ENCODE data around the gene IRF2.

IRF2 gene

DNA sequence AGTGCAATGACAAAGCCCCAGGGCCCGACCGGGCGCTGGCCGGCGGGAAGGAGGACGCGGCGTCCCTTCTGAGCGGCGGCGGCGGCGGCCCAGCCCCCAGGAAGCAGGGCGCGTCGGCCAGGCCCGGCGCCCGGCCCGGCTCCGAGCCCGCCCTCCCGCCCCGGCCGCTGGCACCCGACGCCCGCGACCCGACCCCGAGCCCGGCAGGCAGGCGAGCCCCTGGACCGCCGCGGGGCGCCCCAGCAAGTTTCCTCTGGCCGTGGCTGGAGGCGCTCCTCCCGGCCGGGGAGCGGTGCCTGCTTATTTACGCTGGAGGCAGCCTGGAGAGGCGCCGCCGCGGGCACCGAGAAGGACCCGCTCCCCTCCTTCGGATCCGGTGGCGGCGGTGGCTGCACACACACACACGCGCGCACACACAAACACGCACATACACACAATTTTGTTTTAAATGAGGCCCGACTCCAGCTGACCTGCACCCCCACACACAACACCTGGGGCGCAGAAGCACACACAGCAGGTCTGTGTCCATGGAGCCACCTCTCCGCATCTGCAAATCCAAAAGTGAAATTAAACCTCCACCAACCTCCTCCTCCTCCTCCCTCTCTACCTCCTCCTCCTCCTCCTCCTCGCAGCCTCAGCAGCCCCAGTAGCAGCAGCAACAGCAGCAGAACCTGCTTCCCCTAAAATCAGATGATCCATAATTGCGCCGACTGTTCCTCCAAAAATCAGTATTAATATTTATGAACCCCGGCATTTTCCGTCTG lies 669 bp downstream of the IRF2 start:
- DNase-seq: no peak

DNA sequence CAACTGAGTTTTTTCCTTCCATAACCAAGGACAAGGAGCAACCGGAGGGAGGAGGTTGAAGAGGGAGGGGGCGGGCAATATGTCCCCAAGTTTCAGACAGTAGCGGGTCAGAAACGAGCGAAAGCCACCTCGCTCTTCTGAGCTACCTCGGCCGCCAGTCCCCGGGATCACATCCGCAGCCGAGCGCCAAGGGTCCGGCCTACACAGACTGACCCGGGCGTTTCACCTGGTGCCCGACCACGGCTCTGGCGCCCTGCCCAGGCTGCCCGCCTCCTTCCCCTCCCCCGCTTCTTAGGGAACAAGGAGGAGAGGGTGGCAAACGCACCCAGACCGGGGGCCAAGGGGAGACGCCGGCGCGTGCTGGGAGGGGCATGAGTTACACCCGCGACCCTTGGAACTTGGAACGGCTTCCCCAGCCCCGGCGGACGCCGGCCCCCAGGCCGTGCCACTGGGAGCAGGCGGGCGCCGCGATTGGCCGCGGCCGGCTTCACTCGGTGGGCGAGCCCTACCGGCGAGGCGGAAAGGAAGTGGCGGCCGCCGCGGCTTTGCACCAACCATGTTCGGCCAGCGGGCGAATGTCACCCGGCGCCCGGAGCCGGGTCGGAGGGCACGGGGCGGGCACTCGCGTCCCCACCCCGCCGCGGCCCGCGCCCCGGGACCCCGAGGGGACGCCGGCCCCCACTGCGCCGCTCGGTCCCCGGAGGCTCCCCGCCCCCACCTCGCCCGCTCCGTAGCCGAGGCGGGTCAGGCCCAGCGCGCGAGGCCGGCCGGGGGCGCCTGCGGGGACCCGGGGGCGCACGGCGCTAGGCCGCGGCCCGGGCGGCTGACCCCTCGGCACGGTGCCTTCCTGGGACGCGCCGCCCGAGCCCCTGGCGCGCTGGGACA lies 1.5 kb downstream of the IRF2 start:
- DNase-seq: no peak

DNA sequence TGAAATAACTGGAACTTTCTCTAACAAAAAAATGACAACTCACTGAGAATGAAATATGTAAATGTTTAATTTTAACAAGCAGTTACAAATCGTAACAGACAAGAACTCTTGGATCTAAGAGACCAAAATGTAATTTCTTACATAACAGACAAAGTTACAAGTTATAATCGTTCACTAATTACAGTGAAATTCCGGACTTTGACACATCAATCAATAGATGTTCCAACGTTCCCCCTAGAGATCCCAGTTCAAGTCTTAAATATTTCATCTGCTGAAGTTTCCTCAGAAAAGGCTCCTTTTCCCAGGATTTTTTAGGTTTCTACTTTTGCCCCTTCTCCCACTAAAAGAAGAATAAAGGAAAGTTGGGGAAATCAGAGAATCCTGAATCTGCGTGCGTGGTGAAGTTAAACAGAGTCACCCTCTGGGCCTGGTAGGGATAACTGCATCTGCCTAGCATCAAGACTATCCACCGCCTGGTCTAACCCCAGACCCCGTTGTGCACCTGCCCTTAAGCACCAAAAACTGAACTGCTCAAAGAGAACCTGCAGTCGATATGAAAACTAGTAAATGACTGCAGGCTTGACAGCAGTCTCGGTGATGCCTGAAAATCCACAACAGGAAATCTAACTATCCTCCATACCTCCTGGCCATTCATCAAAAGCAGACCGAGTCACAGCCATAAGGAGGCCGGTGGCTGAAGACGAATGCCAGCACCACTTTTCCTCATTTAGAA lies 2.3 kb downstream of the IRF2 start:
- DNase-seq: no peak

DNA sequence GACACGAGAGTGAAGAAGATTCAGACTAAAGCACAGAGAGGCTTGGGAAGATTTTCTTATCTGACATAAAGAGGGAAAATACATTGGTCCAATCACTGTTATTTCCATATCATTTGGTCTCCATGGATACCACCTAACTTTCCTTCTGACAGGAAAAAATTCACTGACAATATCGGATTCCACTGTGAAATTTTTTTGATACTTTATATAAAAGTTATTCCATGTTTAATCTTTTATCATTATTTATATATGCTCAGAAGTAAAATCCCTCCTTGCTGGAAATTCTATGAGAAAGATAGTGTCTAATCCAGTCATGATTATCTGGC lies 3.6 kb downstream of the IRF2 start:
- DNase-seq: no peak

DNA sequence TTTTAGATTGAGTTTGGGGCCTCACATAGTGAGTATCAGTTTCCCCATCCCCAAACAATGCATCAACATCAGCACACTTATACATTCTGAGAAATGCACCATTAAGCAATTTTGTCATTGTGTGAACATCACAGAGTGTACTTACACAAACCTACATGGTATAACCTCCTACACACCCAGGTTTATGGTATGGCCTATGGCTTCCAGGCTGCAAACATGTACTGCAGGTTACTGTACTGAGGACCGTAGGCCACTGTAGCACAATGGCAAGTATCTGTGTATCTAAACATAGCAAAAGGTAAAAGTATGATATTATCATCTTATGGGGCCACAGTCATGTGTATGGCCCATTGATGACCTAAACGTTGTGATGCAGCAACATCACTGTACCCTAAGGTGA lies 7.7 kb downstream of the IRF2 start:
- no peak for DNase-seq

DNA sequence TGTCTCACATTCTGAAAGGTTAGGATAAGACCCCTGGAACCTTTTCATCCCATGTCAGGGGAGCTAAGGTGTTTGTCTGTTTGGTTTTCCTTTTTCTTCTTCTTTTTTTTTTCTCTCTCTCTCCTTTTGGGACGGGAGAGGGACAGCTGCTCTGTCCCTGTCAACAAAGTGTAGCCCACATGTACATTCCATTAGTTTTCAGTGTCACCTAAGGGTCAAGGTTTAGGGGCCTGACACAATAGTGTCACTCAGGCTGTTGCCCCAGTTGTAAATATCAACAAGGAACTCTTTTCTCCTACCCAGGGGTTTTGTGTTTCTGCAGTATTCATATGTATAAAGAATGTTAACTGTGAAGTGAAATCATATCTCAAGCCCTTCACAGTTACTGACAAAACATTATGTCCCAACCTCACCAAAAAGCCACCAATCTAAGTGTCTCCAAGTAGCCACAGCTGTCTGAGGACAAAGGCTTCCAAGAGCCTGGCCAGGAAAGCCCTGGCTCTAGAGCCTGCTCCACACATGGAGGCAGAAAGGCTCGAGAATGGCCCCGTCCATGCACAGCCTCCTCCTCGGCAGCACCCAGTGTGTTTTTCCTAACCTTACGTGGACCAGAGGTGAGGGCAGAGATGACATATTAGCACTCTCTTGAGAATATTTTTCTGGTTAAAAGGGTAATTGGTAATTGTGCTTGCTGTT lies 9.4 kb downstream of the IRF2 start:
- no peak for DNase-seq

DNA sequence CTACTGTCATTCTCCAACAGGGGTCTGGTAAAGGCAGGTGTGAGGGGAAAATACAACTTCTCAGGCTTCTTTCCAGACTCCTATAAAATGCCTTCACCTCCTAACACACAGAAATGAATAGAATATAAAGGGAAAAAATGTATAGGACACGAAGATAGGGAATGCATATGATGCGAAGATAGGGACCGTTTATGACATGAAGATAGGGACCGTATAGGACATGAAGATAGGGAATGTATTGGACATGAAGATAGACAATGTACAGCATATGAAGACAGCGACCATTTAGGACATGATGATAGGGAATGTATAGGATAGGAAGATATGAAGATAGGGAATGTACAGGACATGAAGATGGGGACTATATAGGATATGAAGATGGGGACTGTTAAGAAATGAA lies 10.5 kb downstream of the IRF2 start:
- no peak for DNase-seq

DNA sequence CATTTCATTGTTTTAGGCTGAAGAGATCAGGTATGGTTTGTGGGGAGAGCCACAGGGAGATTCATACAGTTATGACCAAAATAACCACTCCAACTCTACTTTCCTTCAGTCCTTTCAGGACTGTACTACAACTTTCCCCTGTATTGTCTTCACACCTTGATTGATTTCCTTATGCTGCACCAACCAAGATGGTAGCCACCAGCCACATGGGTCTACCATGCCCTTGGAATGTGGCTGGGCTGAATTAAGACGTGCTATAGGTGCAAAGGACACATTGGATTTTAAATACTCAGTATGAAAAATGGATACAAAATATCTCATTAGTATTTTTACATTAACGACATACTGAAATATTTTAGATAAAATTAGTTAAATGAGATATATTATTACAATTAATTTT lies 11.2 kb downstream of the IRF2 start:
- no peak for DNase-seq

DNA sequence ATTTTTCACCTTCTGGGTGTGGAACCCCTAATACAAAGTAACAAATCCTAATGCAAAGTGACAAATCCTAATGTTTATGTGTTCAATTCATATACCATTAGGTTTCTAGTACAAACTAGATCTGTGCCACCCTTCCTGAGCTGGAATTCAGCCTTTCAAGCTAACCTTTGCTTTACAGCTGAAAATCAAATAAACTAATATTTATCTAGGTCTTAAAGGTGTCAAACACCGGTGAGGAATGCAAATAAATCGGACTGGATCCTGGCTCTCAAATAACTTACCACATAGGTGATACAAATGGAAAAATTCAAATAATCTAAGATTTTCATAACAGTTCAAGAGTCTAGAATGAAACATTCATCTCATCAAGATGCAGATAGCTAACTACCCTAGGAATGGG lies 11.6 kb downstream of the IRF2 start:
- DNase-seq: no peak

DNA sequence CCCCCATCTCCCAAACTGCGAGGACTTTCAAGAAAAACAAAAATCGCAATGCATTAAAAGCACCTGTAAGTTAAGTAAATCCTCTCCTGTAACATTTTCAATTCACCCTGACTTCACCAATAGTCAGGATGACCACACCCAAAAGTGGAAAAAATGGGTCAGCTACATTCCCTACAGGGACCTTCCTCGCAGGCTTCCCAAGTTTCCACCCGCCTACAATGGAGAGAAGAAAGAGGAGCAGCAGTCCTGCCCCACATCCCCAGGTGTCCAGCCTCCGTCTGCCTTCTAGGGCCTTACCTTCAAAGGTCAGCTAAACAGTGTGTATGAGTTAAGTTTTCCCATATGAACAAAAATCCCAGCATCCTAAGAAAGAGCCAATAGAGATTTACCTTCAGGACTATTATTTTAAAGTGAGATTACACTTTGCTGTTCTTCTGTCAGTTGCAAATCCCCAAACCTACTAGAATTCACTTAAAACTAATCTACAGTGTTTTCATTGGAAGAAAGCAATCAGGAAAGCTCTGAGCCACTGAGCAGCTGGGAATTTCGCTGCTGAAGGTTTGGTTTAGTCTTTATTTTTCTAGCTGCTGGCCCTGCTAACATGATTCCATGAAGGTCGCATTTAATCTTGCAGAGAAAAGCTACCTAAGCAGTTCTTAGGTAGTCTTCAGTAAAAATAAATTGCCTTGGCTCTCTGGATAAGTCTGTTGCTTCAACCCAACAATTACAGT lies 12.5 kb downstream of the IRF2 start:
- DNase-seq: no peak

DNA sequence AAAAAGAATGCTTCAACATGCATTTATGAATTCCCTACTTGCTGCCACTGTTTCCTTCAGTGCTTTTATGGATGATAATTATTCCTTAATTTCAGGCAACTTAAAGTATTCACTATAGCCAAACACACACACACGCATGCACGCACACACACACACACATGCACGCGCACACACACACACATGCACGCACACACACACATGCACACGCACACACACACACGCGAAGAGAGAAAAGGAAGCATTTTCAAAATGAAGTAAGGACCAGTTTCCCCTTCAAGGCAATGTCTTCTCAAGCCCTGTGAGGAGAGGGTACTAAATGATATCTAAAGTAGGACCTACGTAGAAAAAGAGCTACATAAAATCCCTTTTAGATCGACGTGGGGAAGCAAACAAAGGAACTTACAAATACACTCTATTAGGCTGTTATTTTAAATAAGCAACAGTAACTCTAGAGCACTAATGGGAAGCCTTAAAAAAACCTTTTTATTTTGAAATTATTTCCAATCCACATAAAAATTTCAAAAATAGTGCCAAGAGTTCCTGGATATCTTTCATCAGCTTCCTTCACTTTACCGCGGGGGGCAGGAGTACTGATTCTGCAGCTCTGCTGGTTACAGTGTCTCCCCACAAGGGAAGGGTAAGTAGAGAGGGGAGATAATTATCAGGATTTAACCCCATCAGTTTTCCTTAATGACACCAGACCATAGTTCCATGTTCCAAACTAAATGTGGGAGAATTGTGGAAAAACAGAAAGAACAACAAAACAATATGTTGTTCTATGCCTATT lies 13.7 kb downstream of the IRF2 start:
- no peak for DNase-seq

DNA sequence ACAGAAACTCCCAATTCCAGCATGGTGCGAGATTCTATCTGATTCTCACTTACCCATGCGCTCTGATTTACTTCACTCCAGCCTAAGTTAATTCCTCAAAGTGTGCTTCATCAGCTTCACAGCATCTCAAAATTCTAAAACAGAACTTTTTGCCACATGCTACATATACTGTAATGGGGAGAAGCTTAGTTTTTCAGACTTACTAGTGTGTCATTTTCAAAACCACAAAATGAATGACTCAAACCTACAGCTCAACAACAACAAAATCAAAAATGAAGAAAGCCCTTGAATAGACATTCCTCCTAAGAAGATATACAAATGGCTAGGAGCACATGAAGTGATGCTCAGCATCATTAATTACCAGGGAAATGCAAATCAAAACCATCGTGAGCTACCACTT lies 14.9 kb downstream of the IRF2 start:
- no peak for DNase-seq

DNA sequence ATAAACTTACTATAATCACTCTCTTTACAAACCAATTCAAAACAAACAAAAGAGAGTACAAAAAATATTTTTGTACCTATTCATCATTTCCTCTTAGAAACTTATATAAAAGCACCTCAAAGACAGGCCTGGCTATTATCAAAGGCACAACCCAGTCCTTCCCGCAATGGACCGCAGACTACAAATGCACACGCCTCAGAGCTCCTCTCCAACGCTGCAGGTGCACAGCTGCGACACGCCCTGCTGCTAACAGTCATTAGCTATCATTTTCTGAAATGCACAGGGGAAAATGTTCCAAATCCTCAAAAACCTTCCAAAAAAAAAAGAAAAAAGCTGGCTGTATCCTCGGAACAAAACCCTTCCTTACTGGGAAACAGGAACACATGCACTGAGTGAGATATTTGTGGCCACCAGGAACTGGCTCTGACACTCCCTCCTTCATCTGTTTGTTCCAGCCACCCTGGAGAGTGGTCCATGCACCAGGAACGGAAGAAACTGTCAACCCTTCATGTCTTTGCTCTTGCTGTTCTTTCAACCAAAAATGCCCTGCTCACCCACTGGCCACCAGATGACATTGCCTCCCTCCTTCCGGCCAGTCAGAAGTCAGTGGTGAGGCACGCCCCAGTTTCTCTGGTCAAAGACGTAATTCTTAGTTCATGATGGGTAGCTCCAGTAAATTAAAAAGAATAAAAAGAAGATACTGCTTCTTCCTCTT lies 16.7 kb downstream of the IRF2 start:
- no peak for DNase-seq

DNA sequence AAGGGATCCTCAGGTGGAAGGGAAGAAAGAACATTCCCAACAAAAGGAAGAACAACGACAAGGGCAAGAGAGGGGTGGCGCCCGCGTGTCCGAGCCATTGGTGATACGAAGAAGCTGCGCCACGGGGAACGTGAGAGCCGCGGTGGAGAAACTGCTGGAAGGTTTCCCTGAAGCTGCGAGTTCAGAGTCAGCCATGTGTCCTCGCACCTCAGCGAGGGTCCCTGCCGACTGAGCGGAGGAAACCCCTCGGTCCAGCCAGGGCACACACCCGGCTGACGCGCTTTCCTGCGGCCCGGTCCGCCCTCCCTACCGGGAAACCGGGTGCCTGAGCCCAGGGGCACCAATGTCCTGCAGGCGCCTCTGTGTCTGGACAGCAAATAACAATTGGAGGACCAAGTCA lies 18.0 kb downstream of the IRF2 start:
- DNase-seq: no peak

DNA sequence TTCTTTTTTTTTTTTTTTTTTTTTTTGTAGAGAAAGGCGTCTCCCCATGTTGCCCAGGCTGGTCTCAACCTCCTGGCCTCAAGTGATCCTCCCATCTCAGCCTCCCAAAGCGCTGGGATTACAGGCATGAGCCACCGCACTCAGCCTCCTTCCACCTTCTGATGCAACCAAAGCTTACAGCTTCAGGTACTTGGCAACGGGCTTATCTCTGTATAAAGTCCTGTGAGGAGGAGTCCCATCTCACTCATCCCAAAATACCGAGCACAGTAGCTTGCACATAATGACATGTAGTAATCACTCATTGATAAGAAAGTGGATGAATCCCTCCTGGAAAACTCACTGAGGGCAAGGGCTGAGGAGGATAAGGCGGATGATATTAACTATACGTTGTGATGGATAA lies 19.1 kb downstream of the IRF2 start:
- DNase-seq: no peak

DNA sequence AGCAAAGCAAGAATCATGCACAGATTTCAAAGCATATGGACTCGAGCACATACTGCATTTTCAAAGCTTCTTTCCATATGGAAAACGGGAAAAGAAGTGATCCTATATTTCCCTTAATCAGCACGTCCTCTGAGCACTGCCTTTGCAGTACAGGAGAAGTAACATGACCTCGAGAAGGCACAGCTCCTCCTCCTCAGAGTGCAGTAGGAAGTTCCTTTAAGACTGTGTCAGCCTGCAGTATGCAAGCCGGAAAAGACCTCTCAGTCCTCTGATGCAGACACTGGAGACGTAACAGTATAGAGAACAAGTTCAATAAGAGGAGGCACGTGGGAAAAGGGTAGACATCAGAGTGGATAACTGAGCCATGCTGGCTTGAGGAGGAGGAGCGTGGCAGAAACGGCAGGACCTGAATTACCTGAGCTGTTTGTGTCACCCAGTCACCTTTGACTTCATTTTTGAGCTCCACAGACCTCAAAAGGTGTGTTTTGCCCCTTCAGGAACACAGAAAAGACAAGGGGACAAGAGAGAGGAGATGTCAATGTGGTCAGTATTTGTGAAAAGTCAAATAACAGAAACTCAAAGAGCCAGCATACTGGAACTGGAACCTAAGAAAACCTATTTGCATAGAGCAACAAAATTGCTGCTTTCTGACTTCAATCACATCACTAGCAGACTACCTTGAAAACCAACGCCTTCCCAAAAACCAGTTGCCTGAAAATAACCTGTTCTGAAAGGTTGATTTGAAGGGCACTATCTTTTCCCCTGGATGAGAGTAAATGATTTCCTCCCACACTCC lies 20.8 kb downstream of the IRF2 start:
- no peak for DNase-seq

DNA sequence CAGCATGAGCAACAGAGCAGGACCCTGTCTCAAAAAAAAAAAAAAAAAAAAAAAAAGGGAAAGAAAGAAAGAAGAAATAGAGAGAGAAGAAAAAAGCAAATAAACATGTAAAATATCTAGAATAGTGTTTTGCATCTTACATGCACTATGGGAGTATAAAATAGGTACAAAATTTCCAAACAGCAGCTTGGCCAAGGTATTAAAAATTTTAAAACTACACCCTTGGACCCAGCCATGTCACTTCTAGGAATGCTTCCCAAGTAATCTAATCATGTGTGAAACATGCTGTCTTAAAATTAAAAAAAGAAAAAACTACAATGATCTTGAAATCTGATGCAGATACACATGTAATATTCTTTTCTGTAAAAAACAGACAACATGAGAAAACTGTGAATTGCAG lies 21.6 kb downstream of the IRF2 start:
- DNase-seq: no peak

DNA sequence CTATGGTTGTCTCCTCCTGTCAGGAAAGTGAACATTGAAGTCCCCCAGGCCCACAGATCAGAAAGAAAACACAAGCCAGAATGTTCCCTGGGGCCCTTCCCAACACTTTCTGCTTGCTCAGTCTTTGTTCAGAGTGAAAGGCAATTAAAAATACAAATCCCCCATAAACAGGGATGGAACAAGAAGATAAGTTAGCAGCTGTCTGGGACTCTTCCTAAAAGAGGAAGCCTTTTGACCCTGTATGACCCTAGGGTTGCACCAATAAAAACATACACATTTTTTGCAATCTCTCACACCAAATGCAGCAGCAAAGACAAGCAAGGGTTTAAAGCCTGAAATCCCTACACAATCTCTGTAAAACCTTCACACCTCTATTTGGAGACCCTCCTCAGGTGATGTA lies 22.6 kb downstream of the IRF2 start:
- no peak for DNase-seq

DNA sequence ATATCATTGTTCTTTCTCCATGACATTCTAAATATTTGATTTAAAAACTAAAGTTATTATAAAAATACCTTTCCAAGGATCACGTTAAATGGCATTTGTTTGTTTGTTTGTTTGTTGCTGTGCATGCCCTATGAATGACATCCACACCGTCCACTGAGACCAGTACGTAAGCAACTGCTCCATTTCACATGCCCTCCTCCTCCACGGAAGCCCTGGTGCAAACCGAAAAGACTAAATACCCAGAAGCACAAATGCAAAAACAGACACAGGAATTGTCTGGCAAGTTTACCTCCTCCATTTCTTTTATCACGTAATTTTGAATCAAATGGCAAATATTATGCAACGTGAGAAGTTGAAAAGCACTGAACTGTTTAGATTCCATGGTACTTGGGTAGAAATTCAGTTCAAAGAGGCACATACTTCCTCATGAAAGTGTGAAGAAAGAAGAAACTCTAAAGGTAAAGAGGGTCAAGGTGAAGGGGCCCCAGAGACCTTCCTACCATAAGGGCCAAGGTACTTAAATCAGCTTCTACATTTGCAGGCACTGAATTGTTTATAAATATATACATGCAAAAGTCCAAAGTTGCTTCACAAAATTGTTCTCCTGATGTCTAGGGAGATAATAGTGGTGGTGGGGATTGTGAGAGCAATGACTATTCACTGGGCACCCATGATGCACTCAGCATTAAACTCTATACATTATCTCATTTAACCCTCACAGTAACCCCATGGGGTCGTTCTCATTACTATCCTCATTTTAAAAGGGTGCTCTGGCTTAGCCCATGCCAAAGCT lies 23.4 kb downstream of the IRF2 start:
- DNase-seq: no peak
